Testis (tissue), 2 donors: ENCODE data around the gene TSTD1.

Source experiments
- CTCF ChIP-seq, 3 experiments: fragments of 450-650 bp in 2 of 3; fragments of 200-600 bp in 1 of 3; sonication (generic) in 1 of 3; IDR thresholded peaks; one replicate each; pipeline ENCODE4 v1.5.1; 2016 to 2019; ENCODE audit warnings: antibody characterized with exemption in 3 of 3, mild to moderate bottlenecking in 2 of 3, moderate library complexity in 1 of 3
- POLR2A ChIP-seq: fragments of 450-650 bp; IDR thresholded peaks from one replicate; pipeline ENCODE4 v1.6.1; 2017; ENCODE audit warnings: antibody characterized with exemption, mild to moderate bottlenecking, moderate library complexity

GRCh38 chr1:161019751-161020495, 18.8 kb downstream of the TSTD1 start:
- TF ChIP-seq CTCF (IDR thresholded peaks at IDR 0.05) (no peak), POLR2A (no peak)
